Globus pallidus (tissue), 1 donor: ENCODE results near the gene DDX56.

Experiments used
- DNase-seq: peaks from one replicate; pipeline ENCODE4 v3.0.0-alpha.2; 2015; ENCODE audit warnings: low spot score

DDX56 gene, protein sequence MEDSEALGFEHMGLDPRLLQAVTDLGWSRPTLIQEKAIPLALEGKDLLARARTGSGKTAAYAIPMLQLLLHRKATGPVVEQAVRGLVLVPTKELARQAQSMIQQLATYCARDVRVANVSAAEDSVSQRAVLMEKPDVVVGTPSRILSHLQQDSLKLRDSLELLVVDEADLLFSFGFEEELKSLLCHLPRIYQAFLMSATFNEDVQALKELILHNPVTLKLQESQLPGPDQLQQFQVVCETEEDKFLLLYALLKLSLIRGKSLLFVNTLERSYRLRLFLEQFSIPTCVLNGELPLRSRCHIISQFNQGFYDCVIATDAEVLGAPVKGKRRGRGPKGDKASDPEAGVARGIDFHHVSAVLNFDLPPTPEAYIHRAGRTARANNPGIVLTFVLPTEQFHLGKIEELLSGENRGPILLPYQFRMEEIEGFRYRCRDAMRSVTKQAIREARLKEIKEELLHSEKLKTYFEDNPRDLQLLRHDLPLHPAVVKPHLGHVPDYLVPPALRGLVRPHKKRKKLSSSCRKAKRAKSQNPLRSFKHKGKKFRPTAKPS

DNA sequence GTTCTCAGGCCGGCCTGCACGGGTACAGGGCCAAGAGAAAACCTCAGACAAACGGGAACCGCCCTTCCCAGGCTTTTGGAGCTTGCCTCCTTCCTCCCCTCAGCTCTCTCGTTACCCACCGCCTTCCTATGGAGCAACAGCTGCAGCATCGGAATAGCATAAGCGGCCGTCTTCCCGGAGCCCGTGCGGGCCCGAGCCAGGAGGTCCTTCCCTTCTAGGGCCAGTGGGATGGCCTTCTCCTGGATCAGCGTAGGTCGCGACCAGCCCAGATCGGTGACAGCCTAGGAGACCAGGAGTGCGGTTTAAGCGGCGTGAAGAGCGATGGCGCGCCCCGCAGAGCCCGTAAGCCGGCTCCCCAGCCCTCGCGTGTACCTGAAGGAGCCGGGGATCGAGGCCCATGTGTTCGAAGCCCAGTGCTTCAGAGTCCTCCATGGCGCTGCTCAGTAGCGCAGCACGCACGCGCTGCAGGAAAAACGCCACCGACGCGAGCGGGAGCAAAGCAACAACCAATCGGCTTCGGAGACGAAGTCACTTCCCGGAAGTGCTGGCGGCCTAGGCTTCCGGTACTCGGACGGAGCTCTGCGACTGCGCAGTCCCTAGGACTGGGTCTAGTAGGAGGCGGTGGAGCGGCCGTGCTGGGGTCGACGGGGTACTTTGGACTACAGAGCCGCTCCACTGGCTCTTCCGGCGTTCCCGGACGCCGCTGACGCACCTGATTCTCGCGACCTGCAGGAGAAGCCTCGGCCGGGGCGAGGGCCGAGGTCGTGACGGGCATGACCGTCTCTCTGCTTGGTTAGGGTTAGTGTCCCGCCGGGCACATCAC, at the start of gene DDX56:
Gene DDX56, minus strand, starts transcription at position 445 of the 823 bp plus-strand sequence. Its CDS starts 13 bp downstream, at position 432.
- DNase-seq = peak; percentile 95

DNA sequence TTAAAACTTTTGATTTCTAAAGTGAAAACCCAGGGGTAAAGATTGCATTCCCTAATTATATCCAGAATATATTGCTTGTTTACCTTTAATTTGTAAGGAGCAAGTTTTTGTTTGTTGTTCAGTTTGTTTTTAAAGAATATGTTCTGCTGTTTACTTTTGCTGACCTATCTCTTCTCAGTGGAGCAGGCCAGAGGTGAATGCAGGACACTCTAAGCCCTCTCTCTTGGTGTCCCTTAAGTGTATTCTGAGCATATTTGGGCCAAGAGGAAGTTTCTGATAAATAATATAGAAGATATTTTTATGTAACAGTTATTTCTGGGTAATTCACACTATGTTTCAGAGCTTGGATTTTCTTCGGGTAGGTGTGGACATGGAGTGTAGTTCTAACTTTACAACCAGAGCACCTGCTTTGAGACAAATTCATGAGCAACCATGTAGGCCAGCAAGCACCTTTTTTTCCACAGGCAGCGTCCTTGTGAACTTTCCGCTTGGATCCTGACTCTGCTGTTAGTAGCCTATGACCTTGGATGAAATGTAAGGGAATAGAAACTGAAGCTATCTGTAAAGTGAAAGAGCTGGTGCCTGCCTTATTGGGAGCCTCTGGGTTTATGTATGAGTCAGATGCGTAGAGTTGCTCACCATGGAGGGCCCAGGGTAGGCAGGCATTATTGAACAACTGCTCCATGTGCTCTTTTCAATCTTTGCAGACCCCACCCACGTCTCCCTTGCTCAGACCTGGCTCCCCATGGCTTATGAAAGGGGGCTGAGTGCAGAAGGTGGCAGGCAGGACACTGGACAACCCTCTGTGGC, 48.8 kb upstream of the DDX56 start:
- no peak for DNase-seq

DNA sequence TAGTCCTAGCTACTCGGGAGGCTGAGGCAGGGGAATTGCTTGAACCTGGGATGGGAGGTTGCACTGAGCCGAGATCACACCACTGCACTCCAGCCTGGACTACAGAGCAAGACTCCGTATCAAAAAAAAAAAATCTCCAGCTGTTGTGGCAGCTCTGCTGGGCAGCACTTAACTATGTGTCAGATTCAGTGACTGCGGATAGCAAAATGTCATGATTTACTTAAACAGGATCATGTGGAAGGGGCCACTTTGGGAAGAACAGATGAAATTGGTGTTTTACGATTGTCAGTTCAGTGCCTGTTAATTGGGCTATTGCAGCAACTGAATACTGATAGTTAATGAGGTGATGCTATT, 48.0 kb upstream of the DDX56 start:
- no peak for DNase-seq

DNA sequence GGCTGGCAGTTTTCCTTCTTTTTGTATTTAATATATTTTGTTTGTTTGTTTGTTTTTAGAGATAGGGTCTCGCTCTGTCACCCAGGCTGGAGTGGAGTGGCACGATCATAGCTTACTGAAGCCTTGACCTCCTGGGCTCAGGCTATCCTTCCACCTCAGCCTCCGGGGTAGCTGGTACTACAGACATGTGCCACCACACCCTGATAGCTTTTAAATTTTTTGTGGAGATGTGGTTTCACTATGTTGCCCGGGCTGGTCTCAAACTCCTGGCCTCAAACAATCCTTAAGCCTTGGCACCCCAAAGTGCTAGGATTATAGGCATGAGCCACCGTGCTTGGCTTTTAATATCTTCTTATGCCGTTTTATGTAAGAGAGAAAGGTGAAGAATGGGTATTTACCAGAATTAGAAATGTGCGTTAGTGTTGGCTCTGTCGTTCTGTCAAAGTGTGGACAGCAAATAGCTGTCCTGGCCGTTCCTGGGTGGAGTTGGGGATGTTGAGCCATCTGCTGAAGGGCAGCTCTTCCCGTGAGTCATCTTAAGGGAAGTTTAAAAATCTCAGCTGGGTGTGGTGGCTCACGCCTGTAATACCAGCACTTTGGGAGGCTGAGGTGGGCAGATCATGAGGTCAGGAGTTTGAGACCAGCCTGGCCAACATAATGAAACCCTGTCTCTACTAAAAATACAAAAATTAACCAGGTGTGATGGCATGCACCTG, 47.5 kb upstream of the DDX56 start:
- DNase-seq = no peak

DNA sequence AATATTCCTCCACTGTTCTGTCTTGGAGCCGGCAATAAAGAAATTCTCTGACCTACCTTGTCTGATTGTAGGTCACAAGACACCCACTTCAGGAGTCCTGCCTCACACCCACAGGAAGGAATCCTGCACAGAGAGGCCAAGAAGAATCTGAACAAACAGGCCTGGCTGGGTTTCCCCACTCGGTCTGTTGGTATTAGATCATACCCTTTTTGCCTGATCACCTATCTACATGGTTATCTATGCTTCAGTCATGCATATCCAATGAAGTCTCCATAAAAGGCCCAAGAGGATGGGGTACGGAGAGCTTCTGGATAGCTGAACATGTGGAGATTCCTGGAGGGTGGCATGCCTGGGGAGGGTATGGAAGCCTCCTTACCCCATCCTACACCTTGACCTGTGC, 45.0 kb upstream of the DDX56 start:
- no peak for DNase-seq

DNA sequence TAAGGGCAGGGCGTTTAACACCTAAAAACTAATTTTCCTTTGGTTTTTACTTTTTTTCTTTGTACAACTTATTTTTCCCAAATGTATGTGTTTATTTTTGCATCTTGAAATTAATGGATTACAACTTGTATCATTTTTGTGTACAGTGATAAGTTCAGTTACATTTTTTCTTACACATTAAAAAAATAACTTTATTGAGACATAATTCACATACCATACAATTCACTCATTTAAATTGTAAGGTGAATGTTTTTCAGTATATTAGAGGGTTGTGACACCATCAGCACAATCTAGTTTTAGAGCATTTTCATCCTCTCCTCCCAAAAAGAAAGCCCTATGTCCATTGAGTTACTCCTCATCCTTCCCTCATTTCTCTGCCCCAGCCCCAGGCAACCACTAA, 44.3 kb upstream of the DDX56 start:
- DNase-seq = no peak

DNA sequence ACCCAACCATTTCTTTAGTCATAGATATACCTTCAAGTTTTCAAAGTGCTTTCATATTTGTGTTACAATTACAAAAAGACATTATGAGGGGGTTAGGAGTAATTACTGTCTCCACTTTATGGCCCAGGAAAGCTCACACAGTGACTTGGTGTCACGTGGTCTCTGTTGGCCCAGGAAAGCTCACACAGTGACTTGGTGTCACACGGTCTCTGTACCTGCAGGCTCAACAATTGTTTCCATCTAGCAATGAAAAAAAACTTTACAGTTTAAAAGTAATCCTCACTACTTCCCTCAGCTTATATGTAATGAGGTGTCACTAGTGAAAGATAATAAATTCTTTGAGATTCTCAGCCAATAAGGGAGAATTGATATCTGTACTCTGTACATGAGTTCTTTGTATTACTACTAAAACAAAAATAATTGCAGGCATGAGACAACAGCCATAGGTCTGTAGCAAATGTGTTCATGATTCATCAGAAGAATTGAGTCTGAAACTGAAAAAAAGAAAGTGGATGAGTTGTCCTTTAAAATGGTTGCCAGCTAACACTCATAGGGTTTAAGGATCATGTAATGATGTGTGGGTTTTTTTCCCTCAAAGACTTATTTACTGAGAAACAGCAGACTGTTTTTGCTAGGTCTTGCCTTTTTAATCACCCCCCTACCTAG, 43.6 kb upstream of the DDX56 start:
- DNase-seq = no peak

DNA sequence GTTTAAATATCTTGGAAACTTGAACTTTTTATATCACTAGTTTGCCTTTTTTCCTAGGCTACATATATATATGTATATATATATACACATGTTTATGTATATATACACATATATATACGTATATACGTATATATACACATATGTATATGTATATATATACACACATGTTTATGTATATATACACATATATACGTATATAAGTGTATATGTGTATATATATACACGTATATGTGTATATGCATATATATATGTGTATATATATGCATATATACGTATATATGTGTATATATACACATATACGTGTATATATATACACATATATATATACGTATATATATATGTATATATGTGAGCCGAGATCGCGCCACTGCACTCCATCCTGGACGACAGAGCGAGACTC, 42.8 kb upstream of the DDX56 start:
- no peak for DNase-seq

DNA sequence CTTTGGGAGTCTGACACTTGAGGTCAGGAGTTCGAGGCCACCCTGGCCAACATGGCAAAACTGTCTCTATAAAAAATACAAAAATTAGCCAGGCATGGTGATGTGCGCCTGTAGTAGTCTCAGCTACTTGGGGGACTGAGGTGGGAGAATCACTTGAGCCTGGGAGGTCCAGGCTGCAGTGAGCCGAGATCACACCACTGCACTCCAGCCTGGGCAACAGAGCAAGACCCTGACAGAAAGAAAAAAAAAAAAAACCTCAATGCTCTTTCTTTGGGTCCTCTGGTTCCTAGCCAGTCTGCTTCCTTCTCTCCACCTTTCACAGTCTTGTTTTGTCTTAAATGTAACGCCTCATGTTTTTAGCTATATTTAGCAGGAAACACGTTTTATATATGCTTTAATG, 42.1 kb upstream of the DDX56 start:
- DNase-seq = no peak

DNA sequence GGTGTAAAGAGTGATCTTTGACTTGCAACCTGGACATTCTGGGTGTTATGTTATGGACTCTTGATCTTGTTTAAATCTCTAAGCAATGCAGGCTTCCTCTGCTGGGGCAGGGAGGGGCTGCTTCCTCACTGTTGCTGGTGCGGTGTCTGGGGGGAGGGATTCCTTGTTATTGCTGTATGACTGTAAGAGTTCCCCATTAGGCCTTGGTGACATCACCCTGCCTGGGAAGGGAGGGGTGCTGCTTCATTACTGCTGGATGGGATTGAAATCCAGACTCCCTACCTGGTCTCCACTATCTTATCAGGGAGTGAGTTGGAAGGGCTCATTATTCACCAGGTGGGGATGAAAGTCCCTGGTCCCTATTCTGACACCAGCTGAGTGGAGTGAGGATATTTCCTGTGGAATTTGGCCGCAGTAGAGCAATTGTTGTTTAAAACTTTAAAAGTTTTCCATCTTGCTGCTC, 41.5 kb upstream of the DDX56 start:
- no peak for DNase-seq

DNA sequence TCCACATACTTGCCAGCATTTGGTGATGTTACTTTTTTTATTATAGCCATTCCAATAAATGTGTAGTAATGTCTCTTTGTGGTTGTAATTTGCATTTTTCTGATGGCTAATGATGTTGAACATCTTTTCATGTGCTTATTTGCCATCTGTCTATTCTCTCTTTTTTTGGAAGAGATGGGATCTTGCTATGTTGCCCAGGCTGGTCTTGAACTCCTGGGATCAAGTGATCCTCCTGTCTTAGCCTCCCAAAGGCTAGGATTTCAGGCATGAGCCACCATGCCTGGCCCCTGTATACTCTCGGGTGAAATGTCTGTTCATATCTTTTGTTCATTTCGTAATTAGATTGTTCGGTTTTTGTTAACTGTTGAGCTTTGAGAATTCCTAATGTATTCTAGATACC, 36.1 kb upstream of the DDX56 start:
- DNase-seq = no peak

DNA sequence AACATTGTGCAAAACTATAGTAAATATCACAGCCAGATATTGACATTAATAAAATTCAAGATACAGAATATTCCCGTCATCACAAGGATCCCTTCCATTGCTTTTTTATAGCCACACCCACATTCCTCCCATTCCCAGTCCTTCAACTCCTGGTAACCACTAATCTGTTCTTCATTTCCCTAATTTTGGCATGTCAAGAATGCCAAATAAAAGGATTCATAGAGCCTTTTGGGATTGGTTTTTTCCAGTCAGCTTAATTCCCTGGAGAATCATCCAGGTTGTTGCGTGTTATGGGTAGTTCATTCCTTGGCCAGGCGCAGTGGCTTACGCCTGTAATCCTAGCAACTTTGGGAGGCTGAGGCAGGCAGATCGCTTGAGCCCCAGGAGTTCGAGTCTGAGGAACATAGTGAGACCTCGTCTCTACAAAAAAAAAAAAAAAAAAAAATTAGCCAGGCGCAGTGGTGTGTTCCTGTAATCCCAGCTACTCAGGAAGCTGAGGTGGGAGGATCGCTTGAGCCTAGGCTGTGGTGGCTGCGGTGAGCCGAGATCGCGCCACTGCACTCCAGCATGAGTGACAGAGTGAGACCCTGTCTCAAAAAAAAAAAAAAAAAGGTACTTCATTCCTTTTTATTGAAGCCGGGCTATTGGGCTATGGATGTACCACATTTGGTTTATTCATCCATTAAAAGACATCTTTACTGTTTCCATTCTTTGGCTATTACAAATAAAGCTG, 35.4 kb upstream of the DDX56 start:
- no peak for DNase-seq

DNA sequence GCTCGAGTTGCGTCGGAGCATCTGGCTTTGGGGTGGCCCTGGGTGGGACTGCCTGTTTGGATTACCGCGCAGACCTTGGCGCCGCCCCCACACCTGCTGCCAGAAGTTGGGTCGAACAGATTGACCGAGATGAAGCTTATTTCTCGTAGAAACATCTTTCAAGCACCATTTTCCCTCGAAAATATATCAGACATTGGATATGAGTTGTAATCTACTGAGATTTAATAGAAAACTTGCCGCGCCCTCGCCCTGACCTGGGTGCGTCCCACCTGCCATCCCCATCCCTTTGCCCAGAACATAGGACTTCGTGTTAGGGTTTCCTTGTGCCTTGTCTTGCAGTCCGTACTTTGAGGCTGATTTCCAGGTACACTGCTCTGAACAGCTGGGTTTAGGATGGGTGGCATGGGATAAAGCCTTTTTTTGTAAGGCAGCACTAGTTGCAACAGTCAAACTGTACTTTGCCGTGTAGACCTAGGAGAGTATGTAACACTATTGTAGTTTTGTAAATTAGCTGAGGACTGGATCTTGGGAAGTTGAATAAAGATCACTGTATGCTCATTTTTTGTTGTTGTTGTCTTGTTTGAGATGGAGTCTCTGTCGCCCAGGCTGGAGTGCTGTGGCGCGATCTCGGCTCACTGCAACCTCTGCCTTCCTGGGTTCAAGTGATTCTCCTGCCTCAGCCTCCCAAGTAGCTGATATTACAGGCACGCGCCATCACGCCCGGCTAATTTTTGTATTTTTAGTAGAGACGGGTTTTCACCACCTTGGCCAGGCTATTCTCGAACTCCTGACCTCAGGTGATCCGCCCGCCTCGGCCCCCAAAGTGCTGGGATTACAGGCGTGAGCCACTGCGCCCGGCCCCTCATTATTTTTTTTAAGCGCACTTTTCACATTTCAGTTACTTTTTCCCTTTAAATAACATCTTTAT, 33.7 kb upstream of the DDX56 start:
- DNase-seq = no peak

DNA sequence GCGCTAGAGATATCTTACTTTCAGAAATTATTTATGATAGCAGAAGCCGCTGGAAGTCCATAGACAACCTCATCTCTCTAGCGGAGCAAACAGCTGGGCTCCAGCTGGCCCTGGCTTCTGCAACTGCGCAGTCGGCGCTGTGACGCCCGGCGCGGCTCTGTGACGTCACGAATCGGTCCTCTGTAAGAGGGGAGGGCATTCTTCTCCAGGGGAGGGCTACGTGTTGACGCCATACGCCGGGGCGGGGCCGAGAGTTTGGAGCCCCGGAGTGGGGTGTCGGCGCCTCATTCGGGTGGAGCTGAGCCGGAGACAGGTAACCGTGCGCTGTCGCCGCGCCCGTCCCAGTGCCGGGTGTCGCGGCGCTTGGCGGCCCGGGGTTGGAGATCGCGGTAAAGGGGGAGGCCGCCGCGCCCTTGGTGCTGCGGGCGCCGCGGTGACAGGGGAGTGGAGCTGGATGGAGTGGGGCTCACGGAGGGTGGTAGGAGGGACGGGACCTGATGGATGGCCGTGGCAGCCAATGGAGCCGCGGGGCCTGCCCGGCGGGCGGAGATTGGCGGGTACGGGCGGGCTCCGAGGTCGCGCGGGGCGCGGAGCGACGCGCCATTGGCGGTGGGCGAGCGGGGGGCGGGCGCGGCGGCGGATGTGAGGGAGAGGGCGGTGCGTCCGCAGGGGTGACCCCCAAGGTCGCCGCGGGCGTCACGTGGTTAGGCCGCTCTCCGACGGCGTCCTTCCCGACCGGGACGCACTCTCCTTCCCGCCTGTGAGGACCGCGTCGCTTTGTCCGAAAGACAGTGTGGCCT, 32.8 kb upstream of the DDX56 start, which contains the start of gene OGDH:
Gene OGDH, plus strand, starts transcription at position 287 of the 800 bp plus-strand sequence. CDS start 17,717 bp downstream, outside the sequence.
- peak; percentile 98 for DNase-seq

DNA sequence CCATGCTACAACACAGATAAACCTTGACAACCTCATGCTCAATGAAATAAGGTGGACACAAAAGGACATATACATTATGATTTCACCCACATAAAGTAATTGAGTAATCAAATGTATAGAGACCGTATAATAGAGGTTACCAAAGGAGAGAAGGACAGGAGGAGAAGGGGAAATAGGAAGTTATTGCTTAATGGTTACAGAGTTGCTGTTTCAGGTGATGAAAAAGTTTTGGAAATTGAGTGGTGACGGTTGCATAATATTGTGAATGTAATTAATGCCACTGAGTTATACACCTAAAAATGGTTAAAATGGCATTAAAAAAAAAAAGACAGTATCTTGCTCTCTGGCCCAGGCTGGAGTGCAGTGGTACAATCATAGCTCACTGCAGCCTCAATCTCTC, 31.2 kb upstream of the DDX56 start:
- DNase-seq = no peak

DNA sequence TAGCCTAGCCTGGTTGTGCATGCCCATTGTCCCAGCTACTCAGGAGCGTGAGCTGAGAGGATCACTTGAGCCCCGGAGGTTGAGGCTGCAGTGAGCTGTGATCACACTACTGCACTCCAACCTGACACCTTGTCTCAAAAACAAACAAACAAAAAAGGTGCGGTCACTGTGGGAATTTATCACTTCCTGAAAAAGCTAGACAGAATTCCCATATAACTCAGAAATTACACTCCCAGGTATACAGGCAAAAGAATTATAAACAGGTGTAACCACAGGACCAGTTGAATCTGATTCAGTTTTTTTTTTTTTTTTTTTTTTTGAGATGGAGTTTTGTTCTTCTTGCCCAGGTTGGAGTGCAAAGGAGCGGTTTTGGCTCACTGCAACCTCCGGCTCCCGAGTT, 29.5 kb upstream of the DDX56 start:
- no peak for DNase-seq

DNA sequence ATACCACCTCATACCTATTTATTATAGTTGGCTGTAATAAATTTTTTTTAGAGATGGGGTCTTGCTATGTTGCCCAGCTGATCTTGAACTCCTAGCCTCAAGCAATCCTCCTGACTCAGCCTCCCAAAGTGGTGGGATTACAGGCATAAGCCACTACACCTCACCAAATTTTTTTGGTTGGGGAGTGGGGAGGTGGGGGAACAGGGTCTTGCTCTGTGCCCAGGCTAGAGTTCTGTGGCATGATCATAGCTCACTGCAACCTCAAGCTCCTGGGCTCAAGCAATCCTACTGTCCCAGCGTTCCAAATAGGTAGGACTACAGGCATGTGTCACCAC, 28.8 kb upstream of the DDX56 start:
- no peak for DNase-seq

DNA sequence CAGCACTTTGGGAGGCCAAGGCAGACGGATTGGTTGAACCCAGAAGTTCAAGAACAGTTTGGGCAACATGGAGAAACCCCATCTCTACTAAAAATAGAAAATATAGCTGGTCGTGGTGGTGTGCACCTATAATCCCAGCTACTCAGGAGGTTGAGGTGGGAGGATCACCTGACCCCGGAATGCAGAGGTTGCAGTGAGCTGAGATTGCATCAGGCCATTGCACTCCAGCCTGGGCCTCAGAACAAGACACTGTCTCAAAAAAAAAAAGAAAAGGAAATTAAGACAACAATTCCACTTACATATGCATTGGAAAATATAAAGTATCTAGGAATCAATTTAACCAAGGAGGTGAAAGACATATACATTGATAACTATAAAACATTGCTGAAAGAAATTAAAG, 25.5 kb upstream of the DDX56 start:
- DNase-seq = no peak
